Left kidney (tissue), 2 donors: ENCODE data around the gene RPS6KC1. TPM values are rescaled to one million over a fixed set of nuclear protein-coding genes. Genes with fewer than 3 reads are reported as not detected.
"Not testable (repeated sequence)": the region's sequence is repeated elsewhere in the genome, so short reads cannot be mapped to it uniquely, and the experiment has no call there.

Source experiments
- DNase-seq: peaks from one replicate; pipeline ENCODE4 v3.0.0-alpha.2; 2013
- polyA plus RNA-seq: library from polyadenylated mRNA; unstranded; fragments of 120-200 nt; gene quantifications from one replicate; pipeline ENCODE4 v1.2.1, GENCODE V29; 2013; ENCODE audit not compliant: insufficient read length

RPS6KC1 gene
- polyA plus RNA-seq, 1 donor: 25.0 TPM

- no peak for DNase-seq
Measured at GRCh38 chr1:213275293-213275692, 224.3 kb downstream of the RPS6KC1 start.

- DNase-seq: no peak
Measured at GRCh38 chr1:213276236-213276635, 225.2 kb downstream of the RPS6KC1 start.

- DNase-seq: peak; percentile 13
Measured at GRCh38 chr1:213277036-213277435, 226.0 kb downstream of the RPS6KC1 start.

- no peak for DNase-seq
Measured at GRCh38 chr1:213279410-213279809, 228.4 kb downstream of the RPS6KC1 start.

- DNase-seq: no peak
Measured at GRCh38 chr1:213281640-213282301, 230.7 kb downstream of the RPS6KC1 start.

- DNase-seq: no peak
Measured at GRCh38 chr1:213284626-213285025, 233.6 kb downstream of the RPS6KC1 start.

- DNase-seq: no peak
Measured at GRCh38 chr1:213286235-213286634, 235.2 kb downstream of the RPS6KC1 start.

- DNase-seq: no peak
Measured at GRCh38 chr1:213287987-213288386, 236.9 kb downstream of the RPS6KC1 start.

- DNase-seq: no peak
Measured at GRCh38 chr1:213291526-213291925, 240.5 kb downstream of the RPS6KC1 start.

- no peak for DNase-seq
Measured at GRCh38 chr1:213292614-213293013, 241.6 kb downstream of the RPS6KC1 start.

- no peak for DNase-seq
Measured at GRCh38 chr1:213295860-213296259, 244.8 kb downstream of the RPS6KC1 start.

- no peak for DNase-seq
Measured at GRCh38 chr1:213296558-213296957, 245.5 kb downstream of the RPS6KC1 start.

- DNase-seq: no peak
Measured at GRCh38 chr1:213297021-213297420, 246.0 kb downstream of the RPS6KC1 start.

- DNase-seq: no peak
Measured at GRCh38 chr1:213300433-213300832, 249.4 kb downstream of the RPS6KC1 start.

GRCh38 chr1:213301524-213301923, 250.5 kb downstream of the RPS6KC1 start:
- DNase-seq: not testable (repeated sequence)

GRCh38 chr1:213303286-213303685, 252.2 kb downstream of the RPS6KC1 start:
- DNase-seq: peak; percentile 5

- no peak for DNase-seq
Measured at GRCh38 chr1:213315571-213315970, 264.5 kb downstream of the RPS6KC1 start.

GRCh38 chr1:213318458-213318857, 267.4 kb downstream of the RPS6KC1 start:
- not testable (repeated sequence) for DNase-seq

- no peak for DNase-seq
Measured at GRCh38 chr1:213320191-213320870, 269.3 kb downstream of the RPS6KC1 start.
